NCI-H1417 treated with DMSO at 0.1 percent for 48 hours (cell line): ENCODE results near the gene RUNDC3A.
A peak's percentile ranks its signal among the peaks of the same experiment; 100 is the strongest.
"Not testable (repeated sequence)": the region's sequence is repeated elsewhere in the genome, so short reads cannot be mapped to it uniquely, and the experiment has no call there.

Experiments
- DNase-seq: peaks from one replicate; lab custom pipeline; 2025; lab: John Stamatoyannopoulos, UW

RUNDC3A gene

DNA sequence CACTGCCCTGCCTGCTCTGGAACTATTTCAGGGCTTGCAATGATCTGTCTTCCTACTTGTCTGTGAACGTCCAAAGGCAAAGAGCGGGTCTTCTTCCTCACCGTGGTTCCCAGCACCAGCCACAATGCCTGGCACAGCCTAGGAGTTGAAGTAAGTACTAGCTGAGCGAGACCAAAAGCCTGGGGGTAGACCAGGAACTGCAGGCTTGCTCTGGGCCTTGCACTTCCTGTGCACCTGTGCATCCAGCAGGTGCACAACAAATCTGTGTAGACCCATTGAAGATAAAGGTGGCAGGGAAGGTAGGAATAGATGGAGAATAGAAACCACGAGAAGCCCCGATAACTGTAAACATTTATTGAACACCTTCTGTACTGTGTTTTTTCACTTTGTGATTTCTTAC, 50.6 kb downstream of the RUNDC3A start:
- no peak for DNase-seq

DNA sequence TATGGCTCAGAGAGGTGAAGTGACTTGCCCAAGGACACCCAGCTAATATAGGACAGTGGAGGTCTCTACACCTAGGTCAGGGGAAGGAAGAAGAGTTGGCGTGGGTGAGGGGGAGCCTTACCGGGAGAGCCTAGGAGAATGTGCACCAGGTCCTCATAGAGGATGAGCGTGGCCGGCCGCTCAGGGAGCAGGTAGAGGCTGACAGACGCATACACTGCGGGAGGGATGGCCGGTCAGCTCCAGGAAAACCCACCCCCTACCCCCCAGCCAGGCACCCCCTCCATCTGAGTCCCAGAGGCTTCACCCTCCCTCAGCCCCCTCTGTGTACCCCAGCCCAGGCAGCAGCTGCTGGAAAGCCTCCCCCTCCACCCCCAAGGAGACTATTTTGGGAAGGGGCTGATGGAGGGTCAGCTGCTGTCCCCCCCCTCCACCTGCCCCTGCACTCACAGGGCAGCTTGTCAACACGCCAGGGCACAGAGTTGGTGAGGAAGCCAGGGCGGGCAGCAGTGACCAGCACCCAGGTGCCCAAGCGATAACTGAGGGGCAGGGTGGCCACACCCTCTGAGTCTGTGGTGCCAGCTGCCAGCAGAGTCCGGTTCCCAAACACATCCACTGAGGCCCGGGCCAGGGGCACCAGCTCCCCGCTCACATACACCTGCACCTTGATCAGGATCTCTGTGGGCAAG, 51.2 kb downstream of the RUNDC3A start:
- DNase-seq: no peak

DNA sequence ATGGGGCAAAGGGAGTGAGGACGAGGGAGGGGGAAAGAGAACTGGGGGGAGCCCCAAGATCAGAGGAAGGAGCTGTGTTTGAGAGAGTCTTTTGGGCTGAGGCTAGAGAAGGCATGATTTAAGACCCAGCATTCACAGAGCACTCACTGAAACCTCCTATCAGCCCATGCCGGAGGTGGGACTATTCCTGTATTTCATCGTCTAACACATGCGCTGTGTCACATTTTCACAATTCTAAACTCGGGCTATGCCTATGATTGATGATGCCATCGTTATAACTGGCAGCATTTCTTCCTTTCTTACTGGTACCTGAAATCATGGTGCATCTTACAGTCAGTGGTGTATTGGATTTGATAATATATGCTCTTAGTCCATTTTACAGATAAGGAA, 51.7 kb downstream of the RUNDC3A start:
- DNase-seq: no peak

DNA sequence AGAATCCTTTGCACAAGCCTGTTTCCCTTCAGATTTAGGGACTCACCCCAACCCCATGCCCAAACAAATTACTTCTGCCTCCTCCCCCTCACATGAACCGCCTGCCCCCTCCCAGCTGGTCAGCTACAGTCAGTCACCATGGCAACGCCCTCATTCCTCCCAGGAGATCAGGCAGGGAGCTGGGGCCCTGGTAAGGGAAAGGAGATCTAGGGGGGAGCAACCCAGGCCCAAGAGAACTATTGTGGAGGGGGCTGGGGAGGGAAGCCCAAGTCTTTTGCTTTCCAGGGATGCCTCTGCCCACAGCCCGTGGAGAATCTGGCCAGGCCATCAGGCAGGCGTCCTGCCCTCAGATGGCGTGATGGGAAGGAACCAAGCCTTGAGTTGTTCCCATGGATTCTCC, 52.4 kb downstream of the RUNDC3A start:
- no peak for DNase-seq

DNA sequence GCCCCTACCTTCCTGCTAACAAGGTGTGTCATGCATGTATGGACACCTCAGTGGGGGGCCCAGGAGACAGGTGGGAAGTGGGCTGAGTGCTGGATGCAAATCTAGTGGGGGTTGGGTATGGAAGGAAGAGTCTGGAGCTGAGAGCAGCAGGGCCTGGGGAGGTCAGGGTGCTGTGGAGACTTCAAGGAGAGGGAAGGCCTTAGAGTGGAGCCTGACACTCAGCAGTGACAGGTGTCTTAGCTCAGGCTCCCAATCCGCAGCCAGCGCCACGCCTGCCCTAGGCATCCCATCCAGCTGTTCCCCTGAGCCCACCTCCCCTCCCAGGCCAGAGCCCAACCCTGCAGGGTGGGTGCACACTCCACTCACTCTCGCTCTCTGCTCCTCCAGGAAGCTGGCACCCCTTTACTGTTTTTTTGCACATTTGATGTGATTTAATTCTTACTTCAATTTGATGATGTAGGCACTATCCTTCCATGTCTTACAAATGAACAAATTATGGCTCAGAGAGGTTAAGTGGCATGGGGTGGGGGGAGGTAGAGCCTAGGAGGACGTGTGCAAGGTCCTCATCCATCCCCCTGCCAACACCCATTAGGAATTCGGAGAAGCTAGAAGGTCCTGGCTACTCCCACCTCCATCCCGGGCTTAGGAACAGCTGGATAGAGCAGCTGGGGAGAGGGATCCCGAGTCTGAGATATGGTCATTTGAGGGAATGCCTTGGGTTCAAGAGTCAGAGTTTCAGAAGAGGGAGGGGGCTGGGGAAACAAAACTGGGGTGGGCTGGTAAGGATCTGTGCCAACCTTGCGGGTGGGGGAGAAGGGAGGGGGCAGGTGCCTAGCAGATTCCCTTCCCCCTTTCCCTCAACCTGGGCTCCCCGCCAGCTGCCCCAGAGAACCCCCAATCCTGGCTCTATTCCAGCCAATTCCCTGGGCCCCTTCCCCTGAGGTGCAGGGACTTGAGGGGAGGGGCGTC, 53.2 kb downstream of the RUNDC3A start:
- DNase-seq: no peak

DNA sequence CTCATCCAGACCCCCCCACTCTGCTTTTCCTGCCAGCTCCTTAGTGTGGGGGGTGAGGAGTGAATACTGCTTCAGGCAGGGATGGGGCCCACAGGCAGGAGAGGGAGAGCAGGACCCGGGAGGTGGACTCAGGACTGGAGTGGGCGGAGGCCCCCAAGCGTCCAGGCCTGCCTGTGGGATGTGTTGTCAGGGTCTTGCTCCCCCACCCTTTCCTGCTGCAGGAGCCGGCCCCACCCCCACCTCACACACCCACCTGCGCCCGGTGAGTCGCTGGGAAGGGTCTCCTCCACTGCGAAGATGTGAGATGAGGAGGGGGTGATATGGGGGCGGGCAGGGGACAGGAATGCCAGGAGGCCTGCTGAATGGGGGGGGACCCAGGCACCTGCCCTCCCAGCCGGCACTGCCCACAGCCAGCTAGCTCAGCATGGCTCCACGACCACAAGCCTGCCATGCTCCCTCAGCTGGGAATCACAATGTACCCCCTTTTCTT, 54.1 kb downstream of the RUNDC3A start:
- no peak for DNase-seq

DNA sequence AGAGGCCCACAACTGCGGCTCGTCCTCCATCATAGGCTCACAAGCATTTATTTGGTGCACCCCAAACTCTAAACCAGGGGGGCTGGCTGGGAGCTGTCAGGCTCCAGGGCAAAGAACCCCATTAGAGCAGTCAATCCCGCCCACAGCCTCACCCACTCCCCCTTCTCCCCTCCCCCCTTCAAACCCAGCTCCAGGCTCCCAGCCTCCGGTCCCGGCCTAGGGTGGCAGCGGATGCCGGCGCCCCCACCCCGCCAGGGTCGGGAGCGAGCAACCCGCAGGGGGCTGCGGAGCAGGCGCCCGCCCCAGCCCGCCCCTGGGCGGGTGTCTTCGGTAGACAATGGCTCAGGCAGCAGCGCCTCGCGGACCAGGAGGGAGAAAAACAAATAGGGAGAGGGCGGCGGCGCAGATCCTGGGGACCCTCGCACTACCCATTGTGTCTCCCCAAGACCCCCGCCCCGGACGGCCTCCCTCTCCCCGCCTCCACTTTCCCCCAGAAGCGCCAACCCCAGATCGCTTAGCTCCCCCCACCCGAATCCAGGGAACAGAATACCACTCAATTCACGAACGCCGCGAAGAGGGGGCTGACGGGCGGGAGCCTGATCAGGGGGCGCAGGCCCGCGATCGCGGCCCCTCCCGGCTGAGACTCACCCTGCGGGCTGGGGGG, 54.7 kb downstream of the RUNDC3A start:
- no peak for DNase-seq

DNA sequence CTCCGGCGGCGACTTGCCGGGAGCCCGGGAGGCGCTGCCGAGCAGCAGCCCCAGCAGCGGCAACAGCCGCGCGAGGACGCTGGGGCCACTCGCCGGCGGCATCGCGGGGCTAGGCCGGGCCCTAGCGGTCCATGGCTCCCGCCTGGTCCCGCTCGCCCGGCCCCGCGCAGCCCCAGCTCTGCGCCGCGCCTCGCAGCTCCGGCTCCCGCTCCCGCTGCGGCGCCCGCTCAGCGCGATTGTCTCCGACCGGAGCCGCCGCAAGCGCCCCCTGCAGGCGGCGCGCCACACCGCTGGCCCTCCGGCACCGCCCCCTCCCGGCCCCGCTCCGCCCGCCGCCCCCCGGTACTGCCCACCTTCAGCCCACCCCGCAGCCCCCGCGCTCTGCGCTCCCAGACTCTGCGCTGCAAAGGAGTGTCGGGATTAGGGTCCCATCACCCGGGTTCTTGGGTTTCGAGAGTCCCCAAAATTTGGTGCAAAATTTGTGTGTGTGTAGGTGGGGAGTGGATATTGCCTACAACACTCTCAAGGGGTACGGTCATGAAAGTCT, 55.3 kb downstream of the RUNDC3A start, which contains the start of gene FAM171A2:
Gene FAM171A2, minus strand, starts transcription at position 241 of the 547 bp plus-strand sequence. Its CDS starts 139 bp downstream, at position 102.
- peak; percentile 20 for DNase-seq

DNA sequence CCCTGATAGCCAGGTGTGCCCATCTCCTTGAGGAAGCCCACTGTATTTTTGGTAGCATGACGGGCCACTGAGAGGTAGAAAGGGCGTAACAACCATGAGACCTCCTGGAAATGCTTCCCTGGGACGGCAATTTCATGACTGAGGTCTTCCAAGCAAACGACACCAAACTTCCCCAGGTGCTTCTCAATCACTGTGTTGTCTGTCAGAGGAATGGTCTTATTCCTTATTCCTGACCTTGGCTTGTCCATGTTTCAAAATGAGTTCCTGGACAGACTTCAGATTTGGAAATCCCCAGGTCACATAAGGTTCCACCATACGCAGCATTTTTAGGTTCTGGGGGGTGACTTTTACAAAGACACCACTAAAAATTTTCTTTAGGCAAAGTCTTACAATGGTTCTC, 56.6 kb downstream of the RUNDC3A start:
- not testable (repeated sequence) for DNase-seq

DNA sequence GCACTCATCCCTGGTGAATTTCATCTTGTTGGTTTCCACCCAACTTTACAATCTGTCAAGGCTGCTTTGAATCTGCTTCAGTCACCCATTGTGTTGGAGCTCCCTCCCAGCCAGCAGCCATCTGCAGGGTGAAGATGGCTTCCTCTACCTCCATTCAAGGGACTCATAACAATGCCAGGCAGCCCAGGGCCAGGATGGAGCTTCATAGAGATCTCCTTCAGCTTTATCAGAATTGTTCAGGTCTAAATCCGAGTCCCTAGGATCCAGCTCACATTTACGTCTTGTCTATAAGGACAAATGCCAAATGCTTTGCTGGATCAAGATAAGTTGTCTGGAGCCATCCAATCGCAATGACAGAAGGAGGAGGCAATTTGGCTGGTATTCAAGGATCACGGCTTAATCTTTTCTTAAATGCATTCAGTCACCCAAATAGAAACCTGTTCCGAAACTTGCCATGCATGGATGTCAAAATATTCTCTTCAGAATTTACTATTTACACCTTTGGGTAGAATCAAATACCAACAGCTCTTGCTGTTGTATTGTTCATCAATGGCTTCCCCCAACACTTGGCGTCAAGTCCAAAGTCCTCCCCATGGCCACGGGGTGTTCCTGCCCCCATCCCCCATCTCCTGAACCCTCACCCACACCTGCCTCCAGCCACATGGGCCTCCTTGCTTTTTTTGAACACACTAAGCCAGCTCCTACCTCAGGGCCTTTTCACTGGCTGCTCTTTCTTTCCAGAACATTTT, 59.0 kb downstream of the RUNDC3A start:
- no peak for DNase-seq
